ENCODE results near the gene ZNF821. TPM values are rescaled to one million over a fixed set of nuclear protein-coding genes. Genes with fewer than 3 reads are reported as not detected.

Gene ZNF821
- total and polyA plus RNA-seq, 10 of the 15 experiments (the other 5 are each of a cell fraction or from before 2014, with no cell fraction given): 0.82 to 9.9 (median 6.8) TPM

DNA sequence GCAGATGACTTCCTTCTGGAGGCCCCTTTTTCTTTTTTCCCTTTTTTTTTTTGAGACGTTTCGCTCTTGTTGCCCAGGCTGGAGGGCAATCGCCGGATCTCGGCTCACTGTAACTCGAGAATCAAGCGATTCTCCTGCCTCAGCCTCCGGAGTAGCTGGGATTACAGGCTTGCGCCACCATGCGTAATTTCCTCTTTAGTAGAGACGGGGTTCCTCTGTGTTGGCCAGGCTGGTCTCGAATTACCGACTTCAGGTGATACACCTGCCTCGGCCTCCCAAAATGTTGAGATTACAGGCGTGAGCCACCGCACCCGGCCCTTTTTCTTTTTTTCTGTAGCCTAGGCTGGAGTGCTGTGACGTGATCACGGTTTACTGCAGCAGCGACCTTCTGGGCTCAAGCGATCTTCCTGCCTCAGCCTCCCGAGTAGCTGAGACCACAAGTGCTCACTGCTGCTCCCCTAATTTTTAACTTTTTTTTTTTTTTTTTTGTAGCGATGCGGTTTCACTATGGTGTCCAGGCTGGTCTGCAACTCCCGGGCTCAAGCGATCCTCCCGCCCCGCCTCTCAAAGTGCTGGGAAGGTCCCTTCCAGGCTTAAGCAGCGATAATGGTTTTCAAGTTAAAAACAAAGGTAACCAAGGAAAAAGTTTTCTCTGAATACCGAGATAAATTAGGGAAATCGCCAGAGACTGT, 10.4 kb upstream of the ZNF821 start (continued):
- TF ChIP-seq ZNF622 (IDR thresholded peaks at IDR 0.05) (no peak), MEF2B (IDR thresholded peaks at IDR 0.05; ENCODE audit: partially characterized antibody, poor library complexity, severe bottlenecking) (no peak), SIN3A (IDR thresholded peaks at IDR 0.05; ENCODE audit: low read depth, low read length) (no peak), JUND (IDR thresholded peaks at IDR 0.05; ENCODE audit: low read depth, low read length) (no peak), RCOR1 (conservative IDR thresholded peaks at IDR 0.05; ENCODE audit: low read depth, low read length) (no peak), NFYB (IDR thresholded peaks at IDR 0.05; ENCODE audit: insufficient read depth, low read depth, low read length) (no peak), BMI1 (IDR thresholded peaks at IDR 0.05; ENCODE audit: borderline replicate concordance) (no peak), ZNF384 (IDR thresholded peaks at IDR 0.05; ENCODE audit: borderline replicate concordance, low read depth, low read length) (no peak; the same call in 1 of the 2 replicates), SP1 (IDR thresholded peaks at IDR 0.05; ENCODE audit: low read depth, low read length) (no peak)
- TF ChIP-seq, protein P1, sequence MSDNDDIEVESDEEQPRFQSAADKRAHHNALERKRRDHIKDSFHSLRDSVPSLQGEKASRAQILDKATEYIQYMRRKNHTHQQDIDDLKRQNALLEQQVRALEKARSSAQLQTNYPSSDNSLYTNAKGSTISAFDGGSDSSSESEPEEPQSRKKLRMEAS (IDR thresholded peaks at IDR 0.05; ENCODE audit: low read depth, low read length): no peak
- TF ChIP-seq, protein P2, sequence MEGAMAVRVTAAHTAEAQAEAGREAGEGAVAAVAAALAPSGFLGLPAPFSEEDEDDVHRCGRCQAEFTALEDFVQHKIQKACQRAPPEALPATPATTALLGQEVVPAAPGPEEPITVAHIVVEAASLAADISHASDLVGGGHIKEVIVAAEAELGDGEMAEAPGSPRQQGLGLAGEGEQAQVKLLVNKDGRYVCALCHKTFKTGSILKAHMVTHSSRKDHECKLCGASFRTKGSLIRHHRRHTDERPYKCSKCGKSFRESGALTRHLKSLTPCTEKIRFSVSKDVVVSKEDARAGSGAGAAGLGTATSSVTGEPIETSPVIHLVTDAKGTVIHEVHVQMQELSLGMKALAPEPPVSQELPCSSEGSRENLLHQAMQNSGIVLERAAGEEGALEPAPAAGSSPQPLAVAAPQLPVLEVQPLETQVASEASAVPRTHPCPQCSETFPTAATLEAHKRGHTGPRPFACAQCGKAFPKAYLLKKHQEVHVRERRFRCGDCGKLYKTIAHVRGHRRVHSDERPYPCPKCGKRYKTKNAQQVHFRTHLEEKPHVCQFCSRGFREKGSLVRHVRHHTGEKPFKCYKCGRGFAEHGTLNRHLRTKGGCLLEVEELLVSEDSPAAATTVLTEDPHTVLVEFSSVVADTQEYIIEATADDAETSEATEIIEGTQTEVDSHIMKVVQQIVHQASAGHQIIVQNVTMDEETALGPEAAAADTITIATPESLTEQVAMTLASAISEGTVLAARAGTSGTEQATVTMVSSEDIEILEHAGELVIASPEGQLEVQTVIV (IDR thresholded peaks at IDR 0.05; ENCODE audit: borderline replicate concordance, partially characterized antibody): no peak
- TF ChIP-seq, protein P3, sequence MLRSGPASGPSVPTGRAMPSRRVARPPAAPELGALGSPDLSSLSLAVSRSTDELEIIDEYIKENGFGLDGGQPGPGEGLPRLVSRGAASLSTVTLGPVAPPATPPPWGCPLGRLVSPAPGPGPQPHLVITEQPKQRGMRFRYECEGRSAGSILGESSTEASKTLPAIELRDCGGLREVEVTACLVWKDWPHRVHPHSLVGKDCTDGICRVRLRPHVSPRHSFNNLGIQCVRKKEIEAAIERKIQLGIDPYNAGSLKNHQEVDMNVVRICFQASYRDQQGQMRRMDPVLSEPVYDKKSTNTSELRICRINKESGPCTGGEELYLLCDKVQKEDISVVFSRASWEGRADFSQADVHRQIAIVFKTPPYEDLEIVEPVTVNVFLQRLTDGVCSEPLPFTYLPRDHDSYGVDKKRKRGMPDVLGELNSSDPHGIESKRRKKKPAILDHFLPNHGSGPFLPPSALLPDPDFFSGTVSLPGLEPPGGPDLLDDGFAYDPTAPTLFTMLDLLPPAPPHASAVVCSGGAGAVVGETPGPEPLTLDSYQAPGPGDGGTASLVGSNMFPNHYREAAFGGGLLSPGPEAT (IDR thresholded peaks at IDR 0.05; ENCODE audit: low read depth): peak; percentile 16; the same call in 1 of the 2 replicates
- TF ChIP-seq, protein P4, sequence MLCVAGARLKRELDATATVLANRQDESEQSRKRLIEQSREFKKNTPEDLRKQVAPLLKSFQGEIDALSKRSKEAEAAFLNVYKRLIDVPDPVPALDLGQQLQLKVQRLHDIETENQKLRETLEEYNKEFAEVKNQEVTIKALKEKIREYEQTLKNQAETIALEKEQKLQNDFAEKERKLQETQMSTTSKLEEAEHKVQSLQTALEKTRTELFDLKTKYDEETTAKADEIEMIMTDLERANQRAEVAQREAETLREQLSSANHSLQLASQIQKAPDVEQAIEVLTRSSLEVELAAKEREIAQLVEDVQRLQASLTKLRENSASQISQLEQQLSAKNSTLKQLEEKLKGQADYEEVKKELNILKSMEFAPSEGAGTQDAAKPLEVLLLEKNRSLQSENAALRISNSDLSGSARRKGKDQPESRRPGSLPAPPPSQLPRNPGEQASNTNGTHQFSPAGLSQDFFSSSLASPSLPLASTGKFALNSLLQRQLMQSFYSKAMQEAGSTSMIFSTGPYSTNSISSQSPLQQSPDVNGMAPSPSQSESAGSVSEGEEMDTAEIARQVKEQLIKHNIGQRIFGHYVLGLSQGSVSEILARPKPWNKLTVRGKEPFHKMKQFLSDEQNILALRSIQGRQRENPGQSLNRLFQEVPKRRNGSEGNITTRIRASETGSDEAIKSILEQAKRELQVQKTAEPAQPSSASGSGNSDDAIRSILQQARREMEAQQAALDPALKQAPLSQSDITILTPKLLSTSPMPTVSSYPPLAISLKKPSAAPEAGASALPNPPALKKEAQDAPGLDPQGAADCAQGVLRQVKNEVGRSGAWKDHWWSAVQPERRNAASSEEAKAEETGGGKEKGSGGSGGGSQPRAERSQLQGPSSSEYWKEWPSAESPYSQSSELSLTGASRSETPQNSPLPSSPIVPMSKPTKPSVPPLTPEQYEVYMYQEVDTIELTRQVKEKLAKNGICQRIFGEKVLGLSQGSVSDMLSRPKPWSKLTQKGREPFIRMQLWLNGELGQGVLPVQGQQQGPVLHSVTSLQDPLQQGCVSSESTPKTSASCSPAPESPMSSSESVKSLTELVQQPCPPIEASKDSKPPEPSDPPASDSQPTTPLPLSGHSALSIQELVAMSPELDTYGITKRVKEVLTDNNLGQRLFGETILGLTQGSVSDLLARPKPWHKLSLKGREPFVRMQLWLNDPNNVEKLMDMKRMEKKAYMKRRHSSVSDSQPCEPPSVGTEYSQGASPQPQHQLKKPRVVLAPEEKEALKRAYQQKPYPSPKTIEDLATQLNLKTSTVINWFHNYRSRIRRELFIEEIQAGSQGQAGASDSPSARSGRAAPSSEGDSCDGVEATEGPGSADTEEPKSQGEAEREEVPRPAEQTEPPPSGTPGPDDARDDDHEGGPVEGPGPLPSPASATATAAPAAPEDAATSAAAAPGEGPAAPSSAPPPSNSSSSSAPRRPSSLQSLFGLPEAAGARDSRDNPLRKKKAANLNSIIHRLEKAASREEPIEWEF (IDR thresholded peaks at IDR 0.05; ENCODE audit: insufficient replicate concordance, low read depth, low read length): no peak
- TF ChIP-seq, protein P5, sequence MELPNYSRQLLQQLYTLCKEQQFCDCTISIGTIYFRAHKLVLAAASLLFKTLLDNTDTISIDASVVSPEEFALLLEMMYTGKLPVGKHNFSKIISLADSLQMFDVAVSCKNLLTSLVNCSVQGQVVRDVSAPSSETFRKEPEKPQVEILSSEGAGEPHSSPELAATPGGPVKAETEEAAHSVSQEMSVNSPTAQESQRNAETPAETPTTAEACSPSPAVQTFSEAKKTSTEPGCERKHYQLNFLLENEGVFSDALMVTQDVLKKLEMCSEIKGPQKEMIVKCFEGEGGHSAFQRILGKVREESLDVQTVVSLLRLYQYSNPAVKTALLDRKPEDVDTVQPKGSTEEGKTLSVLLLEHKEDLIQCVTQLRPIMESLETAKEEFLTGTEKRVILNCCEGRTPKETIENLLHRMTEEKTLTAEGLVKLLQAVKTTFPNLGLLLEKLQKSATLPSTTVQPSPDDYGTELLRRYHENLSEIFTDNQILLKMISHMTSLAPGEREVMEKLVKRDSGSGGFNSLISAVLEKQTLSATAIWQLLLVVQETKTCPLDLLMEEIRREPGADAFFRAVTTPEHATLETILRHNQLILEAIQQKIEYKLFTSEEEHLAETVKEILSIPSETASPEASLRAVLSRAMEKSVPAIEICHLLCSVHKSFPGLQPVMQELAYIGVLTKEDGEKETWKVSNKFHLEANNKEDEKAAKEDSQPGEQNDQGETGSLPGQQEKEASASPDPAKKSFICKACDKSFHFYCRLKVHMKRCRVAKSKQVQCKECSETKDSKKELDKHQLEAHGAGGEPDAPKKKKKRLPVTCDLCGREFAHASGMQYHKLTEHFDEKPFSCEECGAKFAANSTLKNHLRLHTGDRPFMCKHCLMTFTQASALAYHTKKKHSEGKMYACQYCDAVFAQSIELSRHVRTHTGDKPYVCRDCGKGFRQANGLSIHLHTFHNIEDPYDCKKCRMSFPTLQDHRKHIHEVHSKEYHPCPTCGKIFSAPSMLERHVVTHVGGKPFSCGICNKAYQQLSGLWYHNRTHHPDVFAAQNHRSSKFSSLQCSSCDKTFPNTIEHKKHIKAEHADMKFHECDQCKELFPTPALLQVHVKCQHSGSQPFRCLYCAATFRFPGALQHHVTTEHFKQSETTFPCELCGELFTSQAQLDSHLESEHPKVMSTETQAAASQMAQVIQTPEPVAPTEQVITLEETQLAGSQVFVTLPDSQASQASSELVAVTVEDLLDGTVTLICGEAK (IDR thresholded peaks at IDR 0.05; ENCODE audit: borderline replicate concordance): no peak

Measured in GM12878 (cell line).